Mammary epithelial cell (primary cell): Measurements from ENCODE around the gene KLK1.
A peak's percentile ranks its signal among the peaks of the same experiment; 100 is the strongest.

Source experiments
- EZH2 ChIP-seq: IDR thresholded peaks from 2 replicates; pipeline ENCODE4 v1.6.1; 2012; ENCODE audit warnings: low read length, inconsistent platforms, borderline replicate concordance
- TF ChIP-seq, protein P1 (sequence below), 2 donors: IDR thresholded peaks in 1 of 2; conservative IDR thresholded peaks in 1 of 2; 2 replicates each; pipeline ENCODE4 v1.5.1; 2011 to 2012; ENCODE audit warnings: inconsistent platforms in 2 of 2, low read length in 2 of 2, mild to moderate bottlenecking in 2 of 2, control low read depth in 1 of 2, low read depth in 1 of 2; ENCODE audit not compliant: insufficient read depth in 1 of 2; ENCODE audit errors: extremely low read depth in 1 of 2

DNA sequence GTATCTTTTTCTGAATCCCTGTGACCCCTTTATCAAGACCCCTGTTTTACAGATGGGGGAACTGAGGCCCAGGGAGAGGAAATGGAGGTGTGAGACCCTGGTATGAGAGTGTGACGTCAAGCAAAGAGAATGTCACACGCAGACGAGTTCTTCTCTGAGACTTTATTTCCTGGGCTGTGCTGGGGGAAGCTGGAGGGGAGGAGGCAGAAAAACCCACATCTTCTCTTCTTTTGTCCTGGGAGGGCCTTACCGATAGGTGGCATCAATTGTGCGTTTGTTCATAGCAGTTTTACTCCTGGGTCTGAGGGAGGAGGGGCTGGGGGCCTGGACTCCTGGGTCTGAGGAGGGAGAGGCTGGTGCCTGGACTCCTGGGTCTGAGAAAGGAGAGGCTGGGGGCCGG lies 14.7 kb upstream of the KLK1 start:
- TF ChIP-seq EZH2, result no peak
- TF ChIP-seq, protein P1, sequence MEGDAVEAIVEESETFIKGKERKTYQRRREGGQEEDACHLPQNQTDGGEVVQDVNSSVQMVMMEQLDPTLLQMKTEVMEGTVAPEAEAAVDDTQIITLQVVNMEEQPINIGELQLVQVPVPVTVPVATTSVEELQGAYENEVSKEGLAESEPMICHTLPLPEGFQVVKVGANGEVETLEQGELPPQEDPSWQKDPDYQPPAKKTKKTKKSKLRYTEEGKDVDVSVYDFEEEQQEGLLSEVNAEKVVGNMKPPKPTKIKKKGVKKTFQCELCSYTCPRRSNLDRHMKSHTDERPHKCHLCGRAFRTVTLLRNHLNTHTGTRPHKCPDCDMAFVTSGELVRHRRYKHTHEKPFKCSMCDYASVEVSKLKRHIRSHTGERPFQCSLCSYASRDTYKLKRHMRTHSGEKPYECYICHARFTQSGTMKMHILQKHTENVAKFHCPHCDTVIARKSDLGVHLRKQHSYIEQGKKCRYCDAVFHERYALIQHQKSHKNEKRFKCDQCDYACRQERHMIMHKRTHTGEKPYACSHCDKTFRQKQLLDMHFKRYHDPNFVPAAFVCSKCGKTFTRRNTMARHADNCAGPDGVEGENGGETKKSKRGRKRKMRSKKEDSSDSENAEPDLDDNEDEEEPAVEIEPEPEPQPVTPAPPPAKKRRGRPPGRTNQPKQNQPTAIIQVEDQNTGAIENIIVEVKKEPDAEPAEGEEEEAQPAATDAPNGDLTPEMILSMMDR (conservative IDR thresholded peaks at IDR 0.05 in 1 of 2, IDR thresholded peaks at IDR 0.05 in 1 of 2; ENCODE audit: extremely low read depth in 1 of 2, insufficient read depth in 1 of 2, low read depth in 1 of 2, low read length in 2 of 2), result peak in 1 of 2 donors; percentile 46
